HEK293 (cell line): ENCODE results near the gene AGAP1.

ENCODE experiments used
- CTCF ChIA-PET: fragments of 350-600 bp; formaldehyde crosslinking; extraction: SDS; loops from one replicate; lab custom pipeline; 2021; ENCODE audit warnings: antibody characterized with exemption; lab: Yijun Ruan, JAX
- POLR2A ChIA-PET: fragments of 300-600 bp; formaldehyde crosslinking; extraction: SDS; loops from one replicate; lab custom pipeline; 2020; ENCODE audit warnings: antibody characterized with exemption, inconsistent platforms; lab: Yijun Ruan, JAX
- H3K27ac ChIP-seq: fragments of 200-500 bp; sonication (Bioruptor generic); 2 replicates; pipeline ENCODE4 v1.5.1; 2014; ENCODE audit warnings: low read depth, low read length, control low read depth, inconsistent platforms; ENCODE audit errors: extremely low read depth
- H3K36me3 ChIP-seq, 2 experiments: fragments of 200-500 bp in 1 of 2; sonication (Bioruptor generic) in 1 of 2; 1 replicate in 1 of 2; 2 replicates in 1 of 2; pipeline ENCODE4 v1.5.1; 2014 to 2017; ENCODE audit warnings: inconsistent platforms in 2 of 2, low read length in 2 of 2; ENCODE audit not compliant: control insufficient read depth in 2 of 2, insufficient read depth in 1 of 2
- H3K4me1 ChIP-seq: fragments of 200-500 bp; sonication (Bioruptor generic); 2 replicates; pipeline ENCODE4 v1.5.1; 2014; ENCODE audit warnings: mild to moderate bottlenecking, low read length, inconsistent platforms; ENCODE audit not compliant: control insufficient read depth, insufficient read depth
- H3K4me3 ChIP-seq: 2 replicates; pipeline ENCODE4 v1.5.1; 2011; ENCODE audit warnings: low read depth, mild to moderate bottlenecking, control low read depth, low read length, moderate library complexity
- H3K9me3 ChIP-seq: fragments of 200-500 bp; sonication (Bioruptor generic); 2 replicates; pipeline ENCODE4 v1.5.1; 2014; ENCODE audit warnings: low read depth, low read length, inconsistent platforms; ENCODE audit not compliant: control insufficient read depth, insufficient read depth
- AEBP2 ChIP-seq: fragments of 450-650 bp; formaldehyde crosslinking; IDR thresholded peaks from 2 replicates; pipeline ENCODE4 v1.5.1; 2016; ENCODE audit warnings: missing biosample characterization, missing genetic modification characterization, borderline replicate concordance
- BCL11A ChIP-seq: fragments of 450-650 bp; formaldehyde crosslinking; IDR thresholded peaks from 2 replicates; pipeline ENCODE4 v1.5.1; 2016; ENCODE audit warnings: low read depth, missing biosample characterization, missing genetic modification characterization
- BCL6B ChIP-seq: fragments of 450-650 bp; formaldehyde crosslinking; IDR thresholded peaks from 2 replicates; pipeline ENCODE4 v1.5.1; 2017; ENCODE audit warnings: missing biosample characterization, missing genetic modification characterization
- ELK4 ChIP-seq: IDR thresholded peaks from 2 replicates; pipeline ENCODE4 v1.6.1; 2011; ENCODE audit warnings: mild to moderate bottlenecking, low read depth, low read length, borderline replicate concordance
- HOXC10 ChIP-seq: sonication (generic); formaldehyde crosslinking; IDR thresholded peaks from 2 replicates; pipeline ENCODE4 v1.8.1; 2023; ENCODE audit warnings: mild to moderate bottlenecking, missing genetic modification reagents
- KLF10 ChIP-seq: fragments of 450-650 bp; IDR thresholded peaks from 2 replicates; pipeline ENCODE4 v1.5.1; 2018; ENCODE audit warnings: missing biosample characterization, mild to moderate bottlenecking, missing genetic modification characterization
- KLF16 ChIP-seq: fragments of 450-650 bp; formaldehyde crosslinking; IDR thresholded peaks from 2 replicates; pipeline ENCODE4 v1.5.1; 2017; ENCODE audit warnings: missing biosample characterization, missing genetic modification characterization
- KLF17 ChIP-seq: fragments of 450-650 bp; formaldehyde crosslinking; IDR thresholded peaks from 2 replicates; pipeline ENCODE4 v1.5.1; 2016; ENCODE audit warnings: missing biosample characterization, missing genetic modification characterization
- SETDB1 ChIP-seq: IDR thresholded peaks from one replicate; pipeline ENCODE4 v1.6.1; 2017; ENCODE audit warnings: mild to moderate bottlenecking, low read length, moderate library complexity, mixed read lengths; ENCODE audit not compliant: insufficient read length
- SP3 ChIP-seq: fragments of 450-650 bp; formaldehyde crosslinking; IDR thresholded peaks from 2 replicates; pipeline ENCODE4 v1.5.1; 2016; ENCODE audit warnings: missing biosample characterization, missing genetic modification characterization
- YY1 ChIP-seq: fragments of 450-650 bp; formaldehyde crosslinking; IDR thresholded peaks from 2 replicates; pipeline ENCODE4 v1.5.1; 2018; ENCODE audit warnings: missing biosample characterization, missing genetic modification characterization
- ZFP3 ChIP-seq: fragments of 450-650 bp; formaldehyde crosslinking; IDR thresholded peaks from 2 replicates; pipeline ENCODE4 v1.5.1; 2016; ENCODE audit warnings: low read depth, missing biosample characterization, missing genetic modification characterization
- ZFP41 ChIP-seq: fragments of 450-650 bp; formaldehyde crosslinking; IDR thresholded peaks from 2 replicates; pipeline ENCODE4 v1.5.1; 2016; ENCODE audit warnings: missing biosample characterization, missing genetic modification characterization, borderline replicate concordance
- ZNF24 ChIP-seq: fragments of 450-650 bp; formaldehyde crosslinking; IDR thresholded peaks from 2 replicates; pipeline ENCODE4 v1.5.1; 2016; ENCODE audit warnings: missing biosample characterization, missing genetic modification characterization
- ZNF433 ChIP-seq: fragments of 450-650 bp; formaldehyde crosslinking; IDR thresholded peaks from 2 replicates; pipeline ENCODE4 v1.5.1; 2016; ENCODE audit warnings: missing biosample characterization, missing genetic modification characterization, low read depth
- ZNF610 ChIP-seq: fragments of 450-650 bp; formaldehyde crosslinking; IDR thresholded peaks from 2 replicates; pipeline ENCODE4 v1.5.1; 2016; ENCODE audit warnings: missing biosample characterization, missing genetic modification characterization, borderline replicate concordance
- ZNF654 ChIP-seq: fragments of 450-650 bp; formaldehyde crosslinking; IDR thresholded peaks from 2 replicates; pipeline ENCODE4 v1.5.1; 2016; ENCODE audit warnings: low read depth, missing biosample characterization, missing genetic modification characterization
- ZNF701 ChIP-seq: fragments of 450-650 bp; formaldehyde crosslinking; IDR thresholded peaks from 2 replicates; pipeline ENCODE4 v1.5.1; 2016; ENCODE audit warnings: missing biosample characterization, missing genetic modification characterization
- ZNF707 ChIP-seq: fragments of 450-650 bp; formaldehyde crosslinking; IDR thresholded peaks from 2 replicates; pipeline ENCODE4 v1.5.1; 2016; ENCODE audit warnings: missing biosample characterization, missing genetic modification characterization
- ZNF777 ChIP-seq: fragments of 450-650 bp; formaldehyde crosslinking; IDR thresholded peaks from 2 replicates; pipeline ENCODE4 v1.5.1; 2017; ENCODE audit warnings: missing biosample characterization, missing genetic modification characterization, borderline replicate concordance
- ZNF791 ChIP-seq: fragments of 450-650 bp; formaldehyde crosslinking; IDR thresholded peaks from 2 replicates; pipeline ENCODE4 v1.5.1; 2016; ENCODE audit warnings: missing biosample characterization, missing genetic modification characterization
- ZSCAN23 ChIP-seq: fragments of 450-650 bp; formaldehyde crosslinking; IDR thresholded peaks from 2 replicates; pipeline ENCODE4 v1.5.1; 2016; ENCODE audit warnings: missing biosample characterization, missing genetic modification characterization

Gene AGAP1

GRCh38 chr2:235698028-235698427, 204.2 kb downstream of the AGAP1 start:
- H3K4me1 ChIP-seq: peaks cover 6% of the 10 kb centered on the region; the same call in 1 of the 2 replicates
- ChIA-PET CTCF (interaction anchor here (1.0 to 1.4 kb wide), 2 partner anchors 22 to 104 kb away, joined by 3 read pairs; no protein-coding TSS in a partner anchor), POLR2A (no interaction called here)
- TF ChIP-seq ZNF24 (tag by site-specific recombination): no peak
- no peak for TF ChIP-seq KLF16 (tag by site-specific recombination)
- TF ChIP-seq SP3 (tag by site-specific recombination): no peak
- no peaks in the 10 kb centered on the region for H3K9me3 ChIP-seq
- no peak overlapping the region for H3K27ac ChIP-seq
- no peaks in the 10 kb centered on the region for H3K36me3 ChIP-seq
- H3K4me3 ChIP-seq: no peak overlapping the region

- POLR2A ChIA-PET: interaction anchor here (0.5 kb wide), 1 partner anchor 31 kb away, joined by 6 read pairs; no protein-coding TSS in a partner anchor
- Histone ChIP-seq H3K27ac (no peak overlapping the region), H3K4me3 (no peak overlapping the region), H3K9me3 (no peaks in the 10 kb centered on the region), H3K4me1 (peaks cover 9% of the 10 kb centered on the region; the same call in 1 of the 2 replicates), H3K36me3 (no peaks in the 10 kb centered on the region)
- CTCF ChIA-PET: interaction anchor here (1.0 to 1.4 kb wide), 2 partner anchors 22 to 105 kb away, joined by 3 read pairs; no protein-coding TSS in a partner anchor
- TF ChIP-seq ZFP41: no peak
- no peak for TF ChIP-seq ZFP3 (tag by site-specific recombination)
- TF ChIP-seq ZNF777 (tag by site-specific recombination): no peak
Measured at GRCh38 chr2:235698491-235698890, 204.6 kb downstream of the AGAP1 start.

- ChIA-PET CTCF (interaction anchor here (1.4 kb wide), 1 partner anchor 106 kb away, joined by 3 read pairs; no protein-coding TSS in a partner anchor), POLR2A (interaction anchor here (0.7 kb wide), 1 partner anchor 395 kb away, joined by 17 read pairs; no protein-coding TSS in a partner anchor)
- Histone ChIP-seq H3K4me3 (no peak overlapping the region), H3K36me3 (no peaks in the 10 kb centered on the region), H3K9me3 (no peaks in the 10 kb centered on the region), H3K4me1 (peaks cover 9% of the 10 kb centered on the region; the same call in 1 of the 2 replicates), H3K27ac (no peak overlapping the region)
- TF ChIP-seq BCL6B (tag by site-specific recombination) (no peak), HOXC10 (no peak), AEBP2 (no peak), ELK4 (no peak), SETDB1 (no peak), ZNF610 (tag by site-specific recombination) (no peak), ZNF777 (tag by site-specific recombination) (no peak), KLF10 (tag by site-specific recombination) (no peak), ZNF707 (no peak), YY1 (no peak), ZSCAN23 (tag by site-specific recombination) (no peak), ZNF433 (tag by site-specific recombination) (no peak), ZNF654 (tag by site-specific recombination) (no peak), BCL11A (tag by site-specific recombination) (no peak), ZNF701 (tag by site-specific recombination) (no peak), KLF17 (tag by site-specific recombination) (no peak), ZNF791 (tag by site-specific recombination) (no peak)
Measured at GRCh38 chr2:235699576-235699975, 205.7 kb downstream of the AGAP1 start.
